BE2C (cell line): ENCODE results near the gene ZP2.

Experiments used
- DNase-seq: peaks from one replicate; pipeline ENCODE4 v3.0.0-alpha.2; 2020
- H3K27me3 ChIP-seq: fragments of 250-450 bp; sonication (Bioruptor Pico); 2 replicates; pipeline ENCODE4 v1.5.1; 2020; ENCODE audit warnings: mild to moderate bottlenecking
- H3K36me3 ChIP-seq: fragments of 250-450 bp; sonication (Bioruptor Pico); 2 replicates; pipeline ENCODE4 v1.5.1; 2020; ENCODE audit warnings: mild to moderate bottlenecking
- H3K4me1 ChIP-seq: fragments of 250-450 bp; sonication (Bioruptor Pico); 2 replicates; pipeline ENCODE4 v1.5.1; 2020
- H3K4me3 ChIP-seq: 2 replicates; pipeline ENCODE4 v1.5.1; 2011; ENCODE audit warnings: low read depth, low read length
- H3K9me3 ChIP-seq: fragments of 250-450 bp; sonication (Bioruptor Pico); 2 replicates; pipeline ENCODE4 v1.5.1; 2020
- TF ChIP-seq, protein P1 (sequence below): IDR thresholded peaks from 2 replicates; pipeline ENCODE4 v1.5.1; 2012; ENCODE audit warnings: mild to moderate bottlenecking, low read depth, low read length

ZP2 gene

DNA sequence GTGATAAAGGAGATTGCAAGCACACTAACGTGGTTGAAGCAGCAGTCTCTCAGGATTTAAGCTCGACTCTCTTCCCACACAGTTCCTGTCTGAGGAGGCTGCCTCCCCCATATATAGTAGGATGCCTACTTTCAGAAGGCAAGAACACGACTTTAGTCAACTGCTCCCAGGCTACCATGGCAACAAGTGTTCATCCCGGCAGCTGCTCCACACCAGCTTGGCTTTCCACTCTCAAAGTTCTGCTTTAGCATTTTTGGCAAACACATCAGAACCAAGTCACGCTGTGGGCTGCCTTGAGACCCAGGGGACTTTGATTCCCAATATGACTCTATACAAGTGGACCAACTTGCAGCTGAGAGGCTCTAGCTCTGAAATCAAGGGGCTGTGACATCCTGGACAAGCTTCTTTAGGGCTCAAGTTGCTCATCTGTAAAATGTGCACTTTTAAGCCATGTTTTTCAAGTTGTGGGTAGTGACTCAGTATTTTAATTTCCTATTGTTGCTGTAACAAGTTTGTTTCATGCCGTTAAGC, 16.5 kb downstream of the ZP2 start:
- DNase-seq: no peak
- Histone ChIP-seq H3K36me3 (no peaks in the 10 kb centered on the region), H3K9me3 (no peaks in the 10 kb centered on the region; the same call in 1 of the 2 replicates), H3K27me3 (peaks cover 23% of the 10 kb centered on the region), H3K4me1 (no peaks in the 10 kb centered on the region), H3K4me3 (no peak overlapping the region)
- TF ChIP-seq, protein P1, sequence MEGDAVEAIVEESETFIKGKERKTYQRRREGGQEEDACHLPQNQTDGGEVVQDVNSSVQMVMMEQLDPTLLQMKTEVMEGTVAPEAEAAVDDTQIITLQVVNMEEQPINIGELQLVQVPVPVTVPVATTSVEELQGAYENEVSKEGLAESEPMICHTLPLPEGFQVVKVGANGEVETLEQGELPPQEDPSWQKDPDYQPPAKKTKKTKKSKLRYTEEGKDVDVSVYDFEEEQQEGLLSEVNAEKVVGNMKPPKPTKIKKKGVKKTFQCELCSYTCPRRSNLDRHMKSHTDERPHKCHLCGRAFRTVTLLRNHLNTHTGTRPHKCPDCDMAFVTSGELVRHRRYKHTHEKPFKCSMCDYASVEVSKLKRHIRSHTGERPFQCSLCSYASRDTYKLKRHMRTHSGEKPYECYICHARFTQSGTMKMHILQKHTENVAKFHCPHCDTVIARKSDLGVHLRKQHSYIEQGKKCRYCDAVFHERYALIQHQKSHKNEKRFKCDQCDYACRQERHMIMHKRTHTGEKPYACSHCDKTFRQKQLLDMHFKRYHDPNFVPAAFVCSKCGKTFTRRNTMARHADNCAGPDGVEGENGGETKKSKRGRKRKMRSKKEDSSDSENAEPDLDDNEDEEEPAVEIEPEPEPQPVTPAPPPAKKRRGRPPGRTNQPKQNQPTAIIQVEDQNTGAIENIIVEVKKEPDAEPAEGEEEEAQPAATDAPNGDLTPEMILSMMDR: no peak

DNA sequence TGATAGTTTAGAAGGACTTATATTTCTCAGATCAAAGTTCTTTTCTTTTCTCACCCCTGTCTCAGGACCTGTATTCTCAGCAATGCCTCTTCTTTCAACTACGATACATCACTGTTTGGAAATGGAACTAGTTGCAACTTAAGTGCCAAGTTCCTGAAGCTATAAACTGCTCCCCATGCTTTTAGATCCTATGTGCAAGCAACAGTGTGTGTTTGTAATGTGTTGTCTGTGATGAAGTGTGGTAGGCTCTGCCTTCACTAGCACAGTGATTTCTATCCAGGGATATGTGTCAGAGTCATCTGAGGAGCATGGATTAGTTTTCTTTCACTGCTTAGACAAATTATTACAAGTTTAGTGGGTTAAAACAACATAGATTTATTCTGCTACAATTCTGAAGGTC, 18.4 kb downstream of the ZP2 start:
- TF ChIP-seq, protein P1: no peak
- no peak overlapping the region for H3K4me3 ChIP-seq
- H3K4me1 ChIP-seq: no peaks in the 10 kb centered on the region
- H3K36me3 ChIP-seq: no peaks in the 10 kb centered on the region
- no peak for DNase-seq
- no peaks in the 10 kb centered on the region; the same call in 1 of the 2 replicates for H3K9me3 ChIP-seq
- H3K27me3 ChIP-seq: peaks cover 23% of the 10 kb centered on the region

DNA sequence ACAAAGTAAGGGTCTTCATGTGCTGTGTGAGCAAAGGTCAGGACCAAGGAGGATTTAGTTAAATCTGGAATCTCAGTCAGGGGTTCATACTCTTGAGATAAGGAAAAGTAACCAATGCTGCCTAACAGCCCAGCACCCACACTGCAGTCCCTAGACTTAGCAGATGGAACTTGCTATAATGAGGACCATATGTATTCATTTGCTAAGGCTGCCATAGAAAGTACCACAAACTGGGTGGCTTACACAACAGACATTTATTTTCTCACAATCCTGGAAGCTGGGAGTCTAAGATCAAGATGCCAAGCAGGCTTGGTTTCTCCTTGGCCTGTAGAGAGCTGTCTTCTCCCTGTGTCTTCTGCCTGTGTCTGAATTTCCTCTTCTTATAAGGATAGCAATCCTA, 20.8 kb downstream of the ZP2 start:
- Histone ChIP-seq H3K36me3 (no peaks in the 10 kb centered on the region), H3K4me3 (no peak overlapping the region), H3K27me3 (peaks cover 12% of the 10 kb centered on the region), H3K9me3 (no peaks in the 10 kb centered on the region), H3K4me1 (no peaks in the 10 kb centered on the region)
- TF ChIP-seq, protein P1: no peak
- DNase-seq: no peak

DNA sequence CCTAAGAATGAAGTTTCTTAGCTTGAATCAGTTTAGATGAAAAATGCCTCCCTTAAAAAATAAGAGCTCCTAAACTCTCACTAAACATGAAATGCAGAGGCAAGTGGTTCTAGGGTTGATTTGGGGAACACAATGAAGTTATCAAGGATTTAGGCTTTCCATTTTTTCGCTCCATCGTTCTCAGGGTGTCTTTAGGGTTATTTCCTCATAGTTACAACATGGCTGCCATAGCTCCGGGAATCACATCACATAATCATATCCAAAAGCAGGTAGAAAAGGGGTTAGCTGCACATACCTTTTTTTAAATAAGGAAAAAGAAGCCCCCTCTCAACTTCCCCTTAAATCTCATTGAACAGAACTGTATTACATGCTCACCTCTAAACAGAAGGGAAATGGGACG, 21.4 kb downstream of the ZP2 start:
- Histone ChIP-seq H3K4me1 (no peaks in the 10 kb centered on the region), H3K4me3 (no peak overlapping the region), H3K9me3 (no peaks in the 10 kb centered on the region), H3K27me3 (peaks cover 6% of the 10 kb centered on the region; the same call in 1 of the 2 replicates), H3K36me3 (no peaks in the 10 kb centered on the region)
- TF ChIP-seq, protein P1: no peak
- DNase-seq: no peak

DNA sequence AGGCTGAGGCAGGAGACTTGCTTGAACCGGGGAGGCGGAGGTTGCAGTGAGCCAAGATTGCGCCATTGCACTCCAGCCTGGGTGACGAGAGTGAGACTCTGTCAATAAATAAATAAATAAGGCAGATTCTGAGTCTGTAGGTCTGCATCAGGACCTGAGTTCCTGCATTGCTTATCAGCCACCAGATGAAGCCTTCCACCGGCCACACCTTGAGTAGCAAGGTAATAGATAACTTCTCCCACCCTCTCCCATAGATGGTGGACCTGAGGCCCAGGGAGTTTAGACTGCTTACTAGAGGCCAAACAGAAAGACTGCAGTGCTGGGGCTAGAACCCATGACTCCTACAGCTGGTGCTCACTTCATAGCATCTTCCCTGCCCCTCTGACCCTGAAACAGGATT, 22.1 kb downstream of the ZP2 start:
- H3K4me1 ChIP-seq: no peaks in the 10 kb centered on the region
- no peak for DNase-seq
- TF ChIP-seq, protein P1: no peak
- no peaks in the 10 kb centered on the region; the same call in 1 of the 2 replicates for H3K27me3 ChIP-seq
- H3K36me3 ChIP-seq: no peaks in the 10 kb centered on the region
- no peaks in the 10 kb centered on the region for H3K9me3 ChIP-seq
- H3K4me3 ChIP-seq: no peak overlapping the region

DNA sequence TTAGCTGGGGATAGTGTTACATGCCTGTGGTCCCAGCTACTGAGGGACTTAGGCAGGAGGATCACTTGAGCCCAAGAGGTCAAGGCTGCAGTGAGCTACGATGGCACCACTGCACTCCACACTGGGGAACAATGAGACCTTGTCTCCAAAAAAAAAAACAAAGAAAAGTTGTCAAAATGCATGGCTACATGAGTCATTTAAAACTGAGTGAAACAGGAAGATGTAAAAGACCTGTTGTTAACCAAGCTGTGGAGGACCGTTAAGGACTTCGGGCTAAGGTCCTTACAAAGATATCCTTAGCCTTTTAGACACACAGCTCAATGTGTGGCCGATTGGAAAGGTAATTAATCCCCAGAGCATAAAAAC, 25.1 kb downstream of the ZP2 start:
- no peaks in the 10 kb centered on the region for H3K36me3 ChIP-seq
- H3K27me3 ChIP-seq: no peaks in the 10 kb centered on the region; the same call in 1 of the 2 replicates
- no peak overlapping the region for H3K4me3 ChIP-seq
- no peaks in the 10 kb centered on the region for H3K4me1 ChIP-seq
- TF ChIP-seq, protein P1: no peak
- DNase-seq: no peak
- no peaks in the 10 kb centered on the region for H3K9me3 ChIP-seq
